GM19035 (cell line): ENCODE measurements around the gene FAM47E.
"Not testable (repeated sequence)": the region's sequence is repeated elsewhere in the genome, so short reads cannot be mapped to it uniquely, and the experiment has no call there.

ENCODE experiments used
- ATAC-seq: cut with Tn5 transposase; IDR thresholded peaks from one replicate; pipeline ENCODE4 v1.9.1; 2021; ENCODE audit not compliant: unreplicated experiment

Gene FAM47E

DNA sequence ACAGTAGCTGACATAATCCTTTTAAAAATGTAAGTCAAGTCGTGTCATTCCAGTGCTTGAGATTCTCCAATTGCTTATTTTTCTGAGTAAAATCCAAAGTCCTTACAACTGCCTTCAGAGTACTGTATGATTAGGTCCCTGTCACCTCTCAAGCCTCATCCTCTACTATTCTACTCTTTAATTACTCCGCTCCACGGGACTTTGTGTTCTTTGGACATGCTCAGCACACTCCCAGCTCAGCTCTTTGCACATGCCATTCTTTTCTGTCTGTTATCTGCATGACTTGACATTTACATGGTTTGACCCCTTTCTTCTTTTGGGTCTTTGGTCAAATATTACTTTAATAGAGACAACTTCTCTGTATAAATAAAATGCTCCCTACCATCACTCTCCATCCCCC, 15.1 kb downstream of the FAM47E start:
- no peak for ATAC-seq

DNA sequence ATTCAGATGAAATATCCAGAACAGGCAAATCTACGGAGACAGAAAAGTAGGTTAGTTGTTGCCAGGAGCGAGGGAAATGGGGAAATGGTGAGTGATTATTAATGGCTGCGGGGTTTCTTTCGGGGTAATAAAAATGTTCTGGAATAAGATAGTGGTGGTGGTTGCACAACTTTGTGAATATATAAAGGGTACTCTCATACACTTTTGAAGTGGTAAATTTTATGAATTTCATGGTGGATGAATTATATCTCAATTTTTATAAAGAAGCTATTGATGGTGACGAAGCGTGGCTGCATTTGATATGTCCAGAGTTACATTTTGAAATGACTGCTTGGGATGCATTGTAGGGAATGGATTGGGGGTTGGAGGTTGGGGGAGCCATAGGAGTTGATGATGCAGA, 16.3 kb downstream of the FAM47E start:
- no peak for ATAC-seq

DNA sequence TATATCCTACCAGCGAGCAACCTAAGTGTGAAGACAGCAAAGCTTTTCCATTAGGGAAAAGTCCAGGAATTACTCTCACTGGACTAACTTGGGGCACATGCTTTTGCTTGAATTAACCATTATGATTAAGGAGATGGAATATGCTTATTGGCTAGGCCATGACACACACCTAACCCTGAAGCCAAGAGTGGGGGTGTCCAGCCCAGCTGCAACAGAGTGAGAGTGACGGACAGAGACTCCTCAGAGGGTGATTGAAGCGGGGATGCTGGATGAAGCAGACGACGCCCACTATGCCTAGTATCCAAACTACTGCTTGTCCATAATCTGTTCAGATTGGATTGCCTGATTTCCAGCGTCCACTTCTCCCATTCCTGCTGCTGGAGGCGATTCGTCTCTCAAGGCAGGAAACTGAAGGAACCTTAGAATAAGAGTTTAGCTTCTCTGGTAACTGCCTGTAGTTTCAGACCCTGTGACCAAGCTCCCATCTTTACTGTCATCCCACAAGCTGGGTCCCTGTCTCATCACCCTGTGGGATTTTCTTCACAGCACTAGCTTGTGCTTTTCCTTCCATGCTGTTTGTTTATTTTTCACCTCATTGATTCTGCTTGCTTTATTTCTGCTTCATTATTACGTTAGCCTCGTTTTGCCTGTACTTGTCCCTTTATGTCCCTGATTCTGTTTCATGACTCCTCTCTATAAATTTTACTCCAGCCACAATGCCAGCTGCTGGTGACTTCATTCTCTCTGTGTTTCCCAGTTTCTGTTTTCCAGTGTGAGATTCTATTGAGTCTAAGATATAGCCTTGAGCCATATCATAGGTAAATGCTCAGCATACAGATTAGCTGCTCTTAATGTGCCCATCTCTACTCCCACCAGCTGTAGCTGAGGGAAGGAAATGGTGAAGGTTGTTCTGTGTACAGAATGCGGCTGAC, 19.0 kb downstream of the FAM47E start:
- ATAC-seq = no peak

DNA sequence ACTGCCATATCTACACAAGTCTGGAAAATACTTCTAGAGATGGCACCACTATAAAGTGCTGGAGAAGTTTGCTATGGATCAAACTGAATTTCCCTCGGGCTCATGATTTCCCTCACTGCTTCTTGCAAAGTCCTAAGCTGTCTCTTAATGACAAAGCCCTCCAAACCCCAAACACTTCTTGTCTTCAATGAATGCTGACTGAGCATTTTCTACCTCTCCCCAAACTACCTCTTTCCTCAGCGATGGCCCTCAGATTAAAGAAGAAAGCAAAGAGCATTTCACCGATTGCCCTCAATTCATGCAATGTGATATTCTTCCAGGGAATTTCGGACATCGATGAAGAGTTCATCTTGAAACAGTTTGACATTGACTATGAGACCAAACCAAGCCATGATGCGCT, 19.7 kb downstream of the FAM47E start:
- no peak for ATAC-seq

DNA sequence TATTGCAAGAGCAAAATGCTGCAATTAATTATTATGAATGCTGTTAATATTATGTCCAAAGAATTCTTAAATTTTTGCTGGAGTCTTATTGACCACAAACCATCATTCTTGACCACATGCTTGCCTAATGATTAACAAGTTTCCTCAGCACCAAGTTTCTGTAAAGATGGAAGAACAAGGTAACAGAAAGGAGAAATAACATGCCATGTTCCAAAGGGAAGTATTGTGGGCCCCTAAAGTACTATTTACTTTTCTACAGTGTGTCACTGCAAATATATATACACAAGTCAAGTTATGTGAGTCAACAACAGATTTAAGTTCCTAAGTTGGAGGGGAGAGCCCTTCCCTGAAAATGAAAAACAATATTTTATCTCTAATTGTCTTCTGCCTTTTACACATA, 20.6 kb downstream of the FAM47E start:
- no peak for ATAC-seq

DNA sequence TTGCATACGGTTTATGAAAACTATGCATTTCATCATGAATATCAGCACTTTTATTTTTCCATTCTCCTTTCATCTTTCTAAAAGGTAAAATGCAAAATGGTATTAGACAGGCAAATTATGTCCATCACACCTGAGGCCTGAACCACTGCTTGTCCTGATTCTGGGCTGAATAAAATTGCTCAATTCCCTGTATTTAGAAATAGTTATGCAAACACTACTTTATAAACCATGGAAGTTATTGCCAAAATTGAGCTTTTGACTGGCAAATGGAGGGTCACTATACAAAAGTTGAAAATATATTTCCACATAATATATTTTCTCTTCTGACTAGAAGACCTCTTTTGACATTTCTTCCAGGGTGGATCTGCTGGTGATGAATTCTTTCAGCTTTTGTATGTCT, 21.1 kb downstream of the FAM47E start:
- no peak for ATAC-seq

DNA sequence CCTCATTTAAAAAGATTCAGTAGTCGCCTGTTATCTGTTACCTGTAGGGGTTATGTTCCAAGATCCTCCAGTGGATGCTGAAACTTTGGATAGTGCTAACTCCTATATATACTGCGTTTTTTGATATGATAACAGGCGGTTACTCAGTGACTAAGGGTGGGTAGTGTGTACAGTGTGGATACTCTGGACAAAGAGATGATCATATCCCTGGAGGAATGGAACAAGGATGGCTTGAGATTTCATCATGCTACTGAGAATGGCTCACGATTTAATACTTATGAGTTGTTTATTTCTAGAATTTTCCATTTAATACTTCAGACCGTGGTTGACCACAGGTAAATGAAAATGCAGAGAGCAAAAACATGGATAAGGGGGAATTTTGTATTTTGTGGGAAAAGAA, 21.5 kb downstream of the FAM47E start:
- ATAC-seq = no peak

DNA sequence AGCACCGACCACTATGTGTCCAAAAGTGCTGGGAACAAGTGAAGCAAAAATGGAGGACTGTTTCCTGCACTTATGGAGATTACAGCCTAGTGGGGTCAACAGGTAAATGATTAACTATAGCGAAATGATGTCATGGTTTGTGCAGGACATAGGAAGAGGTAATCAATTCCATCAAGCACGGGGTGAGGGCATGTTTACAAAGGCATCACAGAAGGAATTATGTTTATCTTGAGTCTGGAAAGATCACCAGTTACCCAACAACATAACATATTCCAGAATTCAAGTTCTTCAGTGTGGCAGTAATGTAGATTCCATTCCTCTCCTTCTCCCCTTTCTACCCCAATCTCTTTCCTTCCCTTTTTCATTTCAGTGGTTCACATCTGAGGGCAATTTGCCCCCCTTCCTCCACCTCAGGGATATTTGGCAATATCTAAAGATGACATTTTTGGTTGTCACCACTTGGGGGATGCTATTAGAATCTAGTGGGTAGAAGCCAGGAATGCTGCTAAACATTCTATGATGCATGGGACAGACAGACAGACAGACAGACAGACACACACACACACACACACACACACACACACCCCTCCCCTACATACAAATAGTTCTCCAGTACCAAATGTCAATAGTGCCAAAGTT, 24.1 kb downstream of the FAM47E start:
- no peak for ATAC-seq

DNA sequence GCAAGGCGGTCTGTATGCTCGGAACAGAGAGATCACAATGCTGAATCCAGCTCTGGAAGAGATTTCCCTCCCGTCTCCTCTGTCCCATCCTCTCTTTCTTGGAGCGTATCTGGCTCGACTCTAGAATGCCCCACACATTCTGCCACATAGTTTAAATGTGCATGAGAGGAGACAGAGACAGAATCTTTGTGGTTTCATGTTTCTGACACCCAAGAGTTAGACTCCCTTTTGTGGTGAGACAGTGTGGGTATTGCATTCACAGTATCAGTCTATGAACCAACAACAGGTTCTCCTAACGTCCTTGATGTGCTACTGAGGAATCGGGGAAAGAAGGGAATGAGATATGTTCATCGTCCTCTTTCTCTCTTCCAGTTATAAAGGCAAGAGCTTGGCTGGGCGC, 25.3 kb downstream of the FAM47E start:
- ATAC-seq = no peak

DNA sequence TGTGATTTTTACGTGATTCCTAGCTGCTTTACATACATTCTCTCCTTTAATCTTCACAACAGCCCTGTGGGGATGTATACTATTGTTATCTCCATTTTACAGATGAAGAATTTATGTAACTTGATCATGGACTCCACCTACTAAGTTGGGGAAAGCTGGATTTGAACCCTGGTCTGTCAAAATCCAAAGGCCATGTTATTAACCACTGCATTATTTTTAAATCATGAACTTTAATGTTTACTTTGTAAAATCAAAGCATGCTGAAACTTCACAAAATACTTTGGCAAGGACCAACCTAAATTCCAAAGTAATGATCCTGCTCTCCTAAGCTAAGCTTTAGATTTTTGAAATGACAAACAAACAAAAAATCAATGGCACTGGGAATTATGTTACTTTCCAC, 26.1 kb downstream of the FAM47E start:
- ATAC-seq = no peak

DNA sequence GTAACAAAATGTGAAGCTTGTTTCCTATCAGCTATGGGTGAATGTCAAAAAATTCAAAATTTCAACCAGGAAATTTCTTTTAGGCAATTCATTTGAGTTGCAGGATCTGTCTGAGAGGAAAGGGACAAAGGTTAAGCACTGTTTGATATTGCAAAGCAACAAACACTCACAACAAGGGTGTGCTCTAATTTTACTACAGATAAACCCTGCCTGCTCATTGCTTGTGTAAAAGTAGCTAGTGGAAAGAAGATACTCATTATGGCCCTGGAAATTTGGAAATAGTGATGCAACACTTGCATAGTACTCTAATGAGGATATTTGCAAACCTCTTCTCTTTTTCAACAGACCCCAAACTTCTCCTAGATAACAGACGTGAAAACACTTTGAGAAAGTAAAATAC, 27.1 kb downstream of the FAM47E start:
- ATAC-seq = no peak

DNA sequence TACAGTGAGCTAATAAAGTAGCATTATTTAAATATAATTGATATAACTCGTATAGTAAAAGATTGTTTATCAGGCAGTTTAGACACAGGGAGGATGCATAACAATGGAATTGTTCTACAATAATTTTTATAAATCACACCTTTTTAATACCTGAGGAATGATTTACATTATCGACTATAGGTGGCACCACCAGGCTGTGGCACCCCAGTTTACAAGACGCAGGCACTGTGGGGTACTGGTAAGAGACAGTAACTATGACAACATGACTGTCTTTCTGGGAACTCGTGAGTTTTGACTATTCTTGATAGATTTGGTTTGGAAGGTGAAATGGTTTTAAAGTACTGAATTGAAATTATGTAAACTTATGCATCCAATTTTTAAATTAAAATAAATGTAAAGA, 27.9 kb downstream of the FAM47E start:
- no peak for ATAC-seq

DNA sequence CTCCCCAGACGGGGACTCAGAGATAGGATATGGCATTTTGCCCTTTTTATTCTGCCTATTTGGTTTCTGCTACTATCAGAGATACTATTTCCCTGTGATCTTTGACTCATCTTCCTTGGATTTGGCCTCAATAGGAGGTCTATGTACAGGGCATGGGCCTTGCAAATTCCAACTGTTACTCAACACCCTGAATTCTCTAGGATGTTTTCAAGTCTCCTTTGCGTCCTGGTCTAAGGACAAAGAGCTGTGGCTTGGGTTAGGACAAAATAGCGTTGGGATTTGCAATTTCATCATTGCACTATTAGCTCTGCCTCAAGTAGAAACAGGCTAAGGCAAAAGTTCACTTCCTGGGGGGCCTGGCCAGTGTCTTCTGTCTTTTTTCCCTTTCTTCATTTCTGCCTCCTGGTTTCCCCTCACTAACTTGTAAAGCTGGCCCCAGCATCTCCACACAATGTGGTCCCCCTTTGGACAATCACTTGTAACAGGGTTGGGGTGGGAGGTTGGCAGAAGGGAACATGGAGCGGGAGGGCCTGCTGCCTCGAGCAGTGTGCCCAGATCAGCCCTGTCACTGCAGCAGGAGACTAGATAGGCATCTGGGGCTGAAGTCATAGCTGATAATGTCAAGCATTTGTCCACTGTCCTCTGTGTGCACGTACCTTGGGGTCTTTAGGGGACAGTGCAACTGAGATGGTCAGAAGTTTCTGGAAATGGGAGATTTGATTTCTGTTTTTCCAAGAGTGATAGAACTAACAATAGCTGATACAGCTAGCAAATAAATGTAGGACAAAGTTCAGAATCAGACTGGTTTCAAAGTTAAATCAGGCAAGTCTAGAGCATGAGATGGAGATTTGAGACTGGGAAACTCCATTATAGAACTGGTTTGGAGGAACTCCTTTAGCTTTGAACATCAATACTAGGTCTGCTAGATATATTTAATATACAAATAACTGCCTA, 29.2 kb downstream of the FAM47E start:
- ATAC-seq = no peak

DNA sequence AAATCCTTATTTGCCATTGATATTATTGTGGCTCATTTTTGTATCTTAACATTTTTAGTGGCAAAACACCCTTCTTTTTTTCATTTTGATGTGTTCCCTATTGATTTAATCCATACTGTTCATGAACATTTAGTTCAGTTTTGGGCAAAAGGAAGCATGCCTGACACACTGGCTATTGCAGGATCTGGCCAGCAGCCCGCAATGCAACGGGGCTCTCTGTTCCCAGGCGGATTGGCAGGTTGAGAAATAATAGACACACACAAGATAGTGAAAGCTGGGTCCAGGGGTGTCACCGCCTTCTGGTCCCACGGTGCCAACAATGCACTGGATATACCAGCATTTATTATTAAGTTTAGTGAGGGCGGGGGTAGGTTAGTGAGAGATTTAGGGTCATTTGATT, 30.1 kb downstream of the FAM47E start:
- ATAC-seq = not testable (repeated sequence)

DNA sequence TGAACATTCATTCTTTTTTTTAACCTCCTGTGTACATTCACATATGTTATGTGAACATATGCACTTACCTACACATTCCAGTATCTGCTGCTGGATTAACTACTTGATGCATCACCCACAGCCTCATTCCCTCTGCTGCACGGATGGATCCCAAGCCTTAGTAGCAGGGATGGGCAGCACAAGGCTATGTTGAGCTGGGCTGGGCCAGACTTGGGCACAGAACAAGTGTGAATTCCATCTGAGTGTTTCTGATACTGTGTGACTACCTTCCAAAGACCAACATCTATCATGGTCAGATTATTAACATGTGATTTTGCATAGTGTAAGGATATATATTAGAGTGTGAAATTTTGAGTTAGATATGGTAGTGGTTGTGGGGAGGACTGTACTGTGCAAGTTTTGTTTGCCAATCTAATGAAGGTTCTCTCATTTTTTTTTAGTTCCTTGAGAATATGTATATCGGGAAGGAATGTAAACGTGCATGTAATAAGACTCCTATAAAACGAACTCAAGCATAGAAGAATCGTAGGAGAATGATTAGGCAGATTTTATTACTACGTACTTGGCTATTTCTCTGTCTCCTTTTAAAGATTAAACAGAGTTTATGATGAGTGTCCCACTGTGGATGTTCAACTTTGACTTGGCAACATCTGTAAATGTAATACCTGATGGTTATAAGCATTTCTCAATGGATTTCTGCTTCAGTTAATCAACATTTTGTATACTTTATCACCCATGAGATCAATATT, 31.6 kb downstream of the FAM47E start:
- no peak for ATAC-seq

DNA sequence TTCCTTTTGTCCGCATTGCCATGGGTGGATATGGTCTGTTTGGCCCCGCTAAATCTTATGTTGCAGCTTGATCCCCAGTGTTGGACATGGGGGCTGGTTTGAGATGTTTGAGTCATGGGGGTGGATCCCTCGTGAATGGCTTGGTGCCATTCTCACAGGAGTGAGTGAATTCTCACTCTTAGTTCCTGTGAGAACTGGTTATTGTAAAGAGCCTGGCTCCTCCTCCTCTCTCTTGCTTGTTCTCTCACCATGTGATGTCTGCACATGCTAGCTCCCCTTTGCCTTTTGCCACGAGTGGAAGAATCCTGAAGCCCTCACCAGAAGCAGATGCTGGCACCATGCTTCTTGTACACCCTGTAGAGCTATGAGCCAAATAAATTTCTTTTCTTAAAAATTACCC, 32.4 kb downstream of the FAM47E start:
- no peak for ATAC-seq

DNA sequence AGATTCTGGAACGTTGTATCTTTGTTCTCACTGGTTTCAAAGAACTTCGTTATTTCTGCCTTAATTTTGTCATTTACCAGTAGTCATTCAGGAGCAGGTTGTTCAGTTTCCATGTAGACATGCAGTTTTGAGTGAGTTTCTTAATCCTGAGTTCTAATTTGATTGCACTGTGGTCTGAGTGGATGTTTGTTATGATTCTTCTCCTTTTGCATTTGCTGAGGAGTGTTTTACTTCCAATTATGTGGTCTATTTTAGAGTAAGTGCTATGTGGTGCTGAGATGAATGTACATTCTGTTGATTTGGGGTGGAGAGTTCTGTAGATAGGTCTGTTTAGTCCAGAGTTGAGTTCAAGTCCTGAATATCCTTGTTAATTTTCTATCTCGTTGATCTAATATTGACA, 36.3 kb downstream of the FAM47E start:
- not testable (repeated sequence) for ATAC-seq

DNA sequence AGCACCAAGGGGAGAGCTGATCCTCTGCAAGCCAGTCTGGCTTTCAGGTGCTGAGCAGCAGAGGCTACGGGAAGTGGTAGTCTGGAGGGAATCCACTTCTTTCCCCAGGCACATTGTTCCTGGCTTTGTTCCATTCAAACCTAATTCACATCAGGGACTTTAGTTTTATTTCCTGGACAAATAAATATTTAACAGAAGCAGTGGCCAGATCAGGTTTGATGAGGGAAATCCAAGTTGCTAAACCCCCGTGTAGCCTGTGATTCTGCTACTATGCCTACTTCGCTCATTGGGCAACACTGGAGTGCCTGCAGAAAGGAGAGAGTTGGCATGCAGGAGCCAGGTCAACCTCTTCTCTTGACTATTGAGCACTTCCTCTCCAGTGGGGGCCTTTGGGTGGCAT, 41.2 kb downstream of the FAM47E start:
- no peak for ATAC-seq

DNA sequence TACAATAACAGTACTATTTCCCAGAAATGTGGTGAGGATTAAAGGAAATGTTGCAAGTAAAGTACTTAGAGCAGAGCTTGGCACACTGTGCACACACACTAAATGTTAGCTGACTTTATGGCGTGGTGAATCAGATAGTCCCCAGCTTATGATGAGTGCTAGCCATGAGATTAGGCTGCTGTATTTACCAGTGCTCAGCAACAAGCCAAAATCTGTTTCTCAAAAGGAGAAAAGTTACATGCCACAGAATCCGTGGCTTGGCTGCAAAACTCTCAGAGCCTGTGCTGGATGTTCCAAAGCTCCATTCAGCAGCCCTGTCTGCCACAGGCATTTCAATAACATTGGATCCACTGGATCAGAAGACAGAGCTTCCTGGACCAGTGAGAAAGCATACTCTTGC, 42.3 kb downstream of the FAM47E start:
- ATAC-seq = no peak

DNA sequence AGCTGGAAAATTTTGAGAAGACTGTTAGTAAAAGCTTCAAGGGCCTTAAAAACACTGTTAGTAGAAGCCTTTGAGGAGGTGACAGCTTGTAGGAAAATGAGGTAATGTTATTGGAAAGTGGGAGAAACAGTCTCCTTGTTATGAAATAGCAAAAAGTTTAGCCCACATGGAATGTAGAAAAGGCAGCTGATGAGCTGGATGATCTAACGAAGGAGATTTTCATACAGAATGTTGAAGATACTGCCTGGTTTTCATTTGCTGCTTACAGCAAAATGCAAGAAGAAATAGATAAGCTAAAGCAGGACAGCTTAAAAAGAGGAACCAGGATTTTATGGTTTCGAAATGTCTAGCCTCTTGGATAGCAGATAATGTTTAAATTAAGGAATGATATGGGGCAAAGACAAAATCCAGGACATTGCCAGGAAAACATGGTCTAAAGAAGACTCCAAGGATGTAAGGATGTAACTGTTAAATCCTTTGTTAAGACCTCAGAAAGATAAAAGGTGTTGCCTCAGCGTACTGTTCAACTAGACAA, 44.8 kb downstream of the FAM47E start:
- ATAC-seq = no peak
